Activated B cell treated with CpG ODN at 0.5 μM for 24 hours (primary cell): ENCODE data around the gene RAD21L1. TPM values are rescaled to one million over a fixed set of nuclear protein-coding genes. Genes with fewer than 3 reads are reported as not detected.

Experiments used
- ATAC-seq: fragments of 200-7000 bp; cut with Tn5 transposase; one replicate; pipeline ENCODE4 v1.10.0; 2021; ENCODE audit warnings: low read depth, mild to moderate bottlenecking, moderate library complexity
- CTCF ChIA-PET: fragments of 350-600 bp; sonication (Branson Sonifier 250); formaldehyde crosslinking; loops from one replicate; lab custom pipeline; 2021; ENCODE audit warnings: antibody characterized with exemption; lab: Charles Lee
- POLR2A ChIA-PET: fragments of 350-600 bp; sonication (Branson Sonifier 250); formaldehyde crosslinking; loops from one replicate; lab custom pipeline; 2021; ENCODE audit warnings: antibody characterized with exemption; lab: Charles Lee
- DNase-seq: peaks from one replicate; pipeline ENCODE4 v3.0.0; 2022
- H3K27ac Mint-ChIP-seq: one replicate; pipeline ENCODE4 v1.8.0; 2020; ENCODE audit warnings: mixed read lengths
- H3K27me3 Mint-ChIP-seq: one replicate; pipeline ENCODE4 v1.8.0; 2021; ENCODE audit warnings: mixed read lengths
- H3K36me3 Mint-ChIP-seq: one replicate; pipeline ENCODE4 v1.8.0; 2021; ENCODE audit warnings: low read depth, mixed read lengths
- H3K4me1 Mint-ChIP-seq: one replicate; pipeline ENCODE4 v1.8.0; 2021; ENCODE audit warnings: mixed read lengths
- H3K4me3 Mint-ChIP-seq: one replicate; pipeline ENCODE4 v1.8.0; 2020; ENCODE audit warnings: mild to moderate bottlenecking, mixed read lengths
- H3K9me3 Mint-ChIP-seq: one replicate; pipeline ENCODE4 v1.8.0; 2020; ENCODE audit warnings: mixed read lengths
- CTCF ChIP-seq: fragments of 200-600 bp; IDR thresholded peaks from one replicate; pipeline ENCODE4 v1.8.0; 2022; ENCODE audit warnings: antibody characterized with exemption, mild to moderate bottlenecking
- intact Hi-C: fragments of 100-400 bp; cut with micrococcal nuclease; formaldehyde crosslinking; loops from one replicate; pipeline ENCODE4 v1.15.1; 2024
- total RNA-seq: library from RNA; stranded (reverse); gene quantifications from 2 replicates; pipeline ENCODE4 v1.2.3, GENCODE V29; 2022

The RAD21L1 gene
- total RNA-seq, 1 donor from 2014 or later, result not detected

GRCh38 chr20:1269850-1270249 is 44.0 kb downstream of the RAD21L1 start:
- no peak for TF ChIP-seq CTCF
- intact Hi-C loops, result no loop called here
- H3K27ac Mint-ChIP-seq, result no peak overlapping the region
- no peak for DNase-seq
- H3K36me3 Mint-ChIP-seq, result no peaks in the 10 kb centered on the region
- no peaks in the 10 kb centered on the region for H3K9me3 Mint-ChIP-seq
- H3K4me3 Mint-ChIP-seq, result no peak overlapping the region
- H3K4me1 Mint-ChIP-seq, result peaks cover 11% of the 10 kb centered on the region
- no peaks in the 10 kb centered on the region for H3K27me3 Mint-ChIP-seq
- ChIA-PET POLR2A (no interaction called here), CTCF (no interaction called here)
- ATAC-seq, result no peak

- ChIA-PET POLR2A (no interaction called here), CTCF (no interaction called here)
- Mint-ChIP-seq H3K27me3 (no peaks in the 10 kb centered on the region), H3K9me3 (no peaks in the 10 kb centered on the region), H3K27ac (no peak overlapping the region), H3K4me3 (no peak overlapping the region), H3K36me3 (no peaks in the 10 kb centered on the region), H3K4me1 (no peaks in the 10 kb centered on the region)
- ATAC-seq, result no peak
- intact Hi-C loops, result no loop called here
- no peak for TF ChIP-seq CTCF
- no peak for DNase-seq
Measured at GRCh38 chr20:1272368-1273100, 46.7 kb downstream of the RAD21L1 start.

- Mint-ChIP-seq H3K36me3 (no peaks in the 10 kb centered on the region), H3K4me1 (no peaks in the 10 kb centered on the region), H3K27me3 (no peaks in the 10 kb centered on the region), H3K9me3 (no peaks in the 10 kb centered on the region), H3K27ac (no peak overlapping the region), H3K4me3 (no peak overlapping the region)
- ATAC-seq (no peak), DNase-seq (no peak)
- ChIA-PET POLR2A (no interaction called here), CTCF (no interaction called here)
- TF ChIP-seq CTCF, result no peak
- intact Hi-C loops, result no loop called here
Measured at GRCh38 chr20:1273366-1273765, 47.5 kb downstream of the RAD21L1 start.

- no peak for DNase-seq
- no peak for ATAC-seq
- no peak overlapping the region for H3K27ac Mint-ChIP-seq
Measured at GRCh38 chr20:1274485-1275311, 48.9 kb downstream of the RAD21L1 start.

More at GRCh38 chr20:1274485-1275311, 48.9 kb downstream of the RAD21L1 start:
- H3K4me3 Mint-ChIP-seq, result no peak overlapping the region
- CTCF ChIA-PET, result interaction anchor here (0.8 to 1.1 kb wide), 2 partner anchors 10 to 12 kb away, joined by 3 read pairs; no protein-coding TSS in a partner anchor
- TF ChIP-seq CTCF, result no peak
- no peaks in the 10 kb centered on the region for H3K36me3 Mint-ChIP-seq
- POLR2A ChIA-PET, result no interaction called here
- H3K27me3 Mint-ChIP-seq, result no peaks in the 10 kb centered on the region
- H3K4me1 Mint-ChIP-seq, result peaks cover 3% of the 10 kb centered on the region
- H3K9me3 Mint-ChIP-seq, result no peaks in the 10 kb centered on the region
- intact Hi-C loops, result no loop called here
